GM21737 (cell line): ENCODE results near the gene JMJD6.
"Not testable (repeated sequence)": the region's sequence is repeated elsewhere in the genome, so short reads cannot be mapped to it uniquely, and the experiment has no call there.

Experiments
- ATAC-seq: cut with Tn5 transposase; IDR thresholded peaks from one replicate; pipeline ENCODE4 v1.9.1; 2021; ENCODE audit warnings: mild to moderate bottlenecking, moderate library complexity; ENCODE audit not compliant: unreplicated experiment

Gene JMJD6

GRCh38 chr17:76737082-76737675 lies 10.8 kb upstream of the JMJD6 start, which contains the start of gene SRSF2:
Gene SRSF2, minus strand, starts transcription at chr17:76737331. Its CDS starts 171 bp downstream, at chr17:76737160.
- peak; percentile 65 for ATAC-seq

- peak; percentile 19 for ATAC-seq
These were observed 10.1 kb upstream of the JMJD6 start for GRCh38 chr17:76736349-76737081.

GRCh38 chr17:76735586-76736348 lies 9.4 kb upstream of the JMJD6 start:
- no peak for ATAC-seq

DNA sequence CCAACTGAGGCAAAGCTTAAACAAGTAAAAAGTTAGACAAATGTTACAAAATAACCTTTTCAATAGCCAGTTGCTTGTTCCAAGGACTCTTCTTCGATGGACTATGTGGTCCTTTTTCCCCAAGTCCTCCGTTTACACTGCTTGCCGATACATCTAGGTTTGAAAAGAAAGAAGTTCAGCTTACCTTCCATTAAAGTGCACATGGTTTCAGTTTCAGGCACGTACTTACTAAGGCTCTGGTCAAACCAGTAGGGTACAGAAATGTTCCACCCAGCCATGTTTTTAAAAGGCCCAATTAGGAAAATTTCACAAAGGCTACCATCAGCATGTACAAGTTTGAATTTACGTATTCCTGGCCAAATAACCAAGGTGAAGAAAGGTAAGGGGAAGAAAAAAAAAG lies 8.6 kb upstream of the JMJD6 start:
- ATAC-seq: no peak

GRCh38 chr17:76734080-76734840 lies 7.9 kb upstream of the JMJD6 start:
- no peak for ATAC-seq

- no peak for ATAC-seq
These were observed 7.2 kb upstream of the JMJD6 start for GRCh38 chr17:76733618-76733957.

GRCh38 chr17:76732734-76733617 lies 6.6 kb upstream of the JMJD6 start:
- no peak for ATAC-seq

GRCh38 chr17:76731800-76732733 lies 5.7 kb upstream of the JMJD6 start:
- ATAC-seq: not testable (repeated sequence)

- ATAC-seq: no peak
These were observed 1.5 kb upstream of the JMJD6 start for GRCh38 chr17:76727745-76728456.

DNA sequence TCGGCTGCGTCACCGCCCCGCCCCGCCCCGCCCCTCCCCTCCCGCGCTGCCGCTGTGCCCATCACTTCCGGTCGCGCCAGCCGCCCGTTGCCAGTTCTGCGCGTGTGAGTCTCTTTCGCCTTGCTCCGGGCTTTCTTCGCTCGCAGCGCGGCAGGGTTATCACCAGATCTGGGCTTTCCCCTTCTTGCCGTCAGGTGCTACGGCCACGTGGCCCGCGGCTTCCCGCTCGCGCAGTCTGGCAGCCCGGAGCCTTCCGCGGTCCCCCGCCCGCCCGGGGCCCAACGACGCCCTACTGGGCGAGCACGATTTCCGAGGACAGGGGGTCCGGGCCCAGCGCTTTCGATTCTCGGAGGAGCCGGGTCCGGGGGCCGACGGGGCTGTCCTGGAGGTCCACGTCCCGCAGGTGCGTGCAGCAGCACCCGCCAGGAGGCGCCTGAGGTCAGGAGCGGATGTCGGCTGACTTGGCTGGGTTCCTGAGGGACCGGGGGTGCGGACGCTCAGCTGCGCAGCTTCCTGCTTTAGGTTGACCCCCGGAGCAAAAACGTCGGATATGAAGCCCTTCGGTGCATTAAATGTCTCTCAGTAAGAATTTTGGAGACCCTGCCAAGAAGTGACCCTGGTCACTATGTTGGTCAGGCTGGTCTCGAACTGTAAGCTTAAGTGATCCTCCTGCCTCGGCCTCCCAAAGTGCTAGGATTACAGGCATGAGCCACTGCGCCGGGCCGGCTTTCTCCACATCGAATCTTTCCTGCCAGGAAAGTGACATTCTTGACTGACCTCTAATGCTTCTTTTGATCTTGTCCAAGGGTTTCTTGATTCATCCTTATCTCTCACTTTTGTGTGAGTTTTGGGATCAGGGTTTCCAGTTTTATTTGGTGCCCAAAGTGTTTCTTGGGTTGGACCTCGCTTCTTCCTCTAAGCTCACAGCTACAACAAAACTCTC lies 641 bp upstream of the JMJD6 start, which contains the start of gene METTL23:
TSS of gene METTL23 (plus strand) at position 64 of the 943 bp plus-strand sequence. CDS start 2,872 bp downstream, outside the sequence.
- ATAC-seq: peak; percentile 42

DNA sequence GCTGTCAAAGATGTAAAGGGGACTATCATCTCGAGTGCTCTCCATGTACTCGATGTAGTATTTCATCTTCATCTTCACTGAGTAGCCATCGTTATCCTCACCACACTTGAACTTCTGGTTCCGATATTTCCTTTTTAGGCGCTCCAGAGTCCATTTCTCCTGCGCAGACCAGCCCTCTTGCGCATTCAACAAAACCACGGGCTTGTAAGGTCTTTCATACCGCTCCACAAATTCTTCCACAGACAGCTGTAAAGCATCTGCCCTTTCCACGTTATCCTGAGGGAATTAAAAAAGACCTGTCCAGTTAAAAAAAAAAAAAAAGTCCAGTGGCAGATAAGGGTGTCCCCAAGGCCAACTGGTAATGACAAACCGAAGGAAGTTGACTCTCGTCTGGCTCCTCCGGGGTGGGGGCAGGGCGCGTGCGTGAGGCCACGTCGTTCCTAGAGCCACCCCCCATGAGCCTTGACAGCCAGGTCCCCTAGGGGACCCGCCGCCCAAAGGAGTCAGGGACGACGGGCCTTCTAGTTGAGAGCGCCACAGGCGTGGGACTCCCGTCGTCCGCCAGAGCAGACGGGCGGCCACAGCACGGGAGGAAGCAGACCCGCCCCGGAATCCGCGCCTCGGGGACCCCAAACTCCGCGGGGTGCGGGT lies 701 bp downstream of the JMJD6 start:
- peak; percentile 26 for ATAC-seq

GRCh38 chr17:76723812-76724211 lies 2.6 kb downstream of the JMJD6 start:
- ATAC-seq: no peak

DNA sequence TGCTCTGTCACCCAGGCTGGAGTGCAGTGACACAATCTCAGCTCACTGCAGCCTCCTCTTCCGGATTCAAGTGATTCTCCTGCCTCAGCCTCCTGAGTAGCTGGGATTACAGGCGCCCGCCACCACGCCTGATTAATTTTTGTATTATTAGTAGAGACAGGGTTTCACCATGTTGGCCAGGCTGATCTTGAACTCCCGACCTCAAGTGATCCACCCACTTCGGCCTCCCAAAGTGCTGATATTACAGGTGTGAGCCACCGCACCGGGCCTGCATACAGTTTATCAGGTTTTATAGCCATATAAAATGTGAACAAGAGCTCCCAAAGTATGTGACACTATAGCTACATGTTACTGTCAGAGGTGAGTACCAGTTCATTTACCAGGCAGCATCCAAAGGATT lies 3.4 kb downstream of the JMJD6 start:
- ATAC-seq: not testable (repeated sequence)

GRCh38 chr17:76722279-76722678 lies 4.1 kb downstream of the JMJD6 start:
- no peak for ATAC-seq

- ATAC-seq: no peak
These were observed 4.9 kb downstream of the JMJD6 start for GRCh38 chr17:76721463-76721862.

DNA sequence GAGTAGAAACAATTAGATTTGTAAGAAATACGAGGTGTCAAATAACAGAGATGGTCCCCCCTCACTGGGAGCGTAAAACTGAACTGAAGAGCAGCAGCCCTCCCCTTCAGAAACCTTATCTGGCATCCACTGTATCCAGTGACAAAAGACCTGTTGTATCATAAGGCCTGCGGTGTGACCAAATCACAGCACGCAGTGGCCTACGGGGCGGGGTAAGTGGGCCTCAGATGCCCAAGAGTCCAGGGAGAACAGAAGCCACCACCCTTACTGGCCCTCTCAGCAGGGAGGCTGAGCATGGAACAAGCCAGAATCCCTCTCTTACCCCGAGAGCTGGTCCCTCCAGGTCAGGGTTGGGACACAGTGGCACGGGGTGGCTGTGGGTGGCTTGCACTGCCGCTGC lies 5.5 kb downstream of the JMJD6 start:
- no peak for ATAC-seq

DNA sequence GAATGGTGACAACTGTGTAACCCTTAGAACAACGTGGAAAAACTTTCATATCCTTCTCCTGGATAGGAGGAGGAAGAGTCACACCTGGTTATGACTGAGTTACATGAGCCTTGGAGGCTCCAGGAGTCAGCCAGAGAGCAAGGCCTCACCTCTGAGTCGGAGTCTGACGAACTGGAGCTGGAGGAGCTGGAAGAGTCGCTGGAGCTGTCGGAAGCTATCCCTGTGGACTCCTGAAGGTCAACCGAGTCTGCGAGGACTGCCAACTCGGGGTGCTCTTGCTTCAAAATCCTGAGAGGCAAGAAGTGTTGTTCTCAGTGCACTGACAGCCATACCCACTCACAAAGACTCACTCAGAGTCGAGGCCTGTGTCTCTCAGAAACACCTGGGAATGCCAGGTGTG lies 6.2 kb downstream of the JMJD6 start:
- ATAC-seq: no peak
